COLO668 (cell line): ENCODE results near the gene EXOSC7.
"Not testable (repeated sequence)": the region's sequence is repeated elsewhere in the genome, so short reads cannot be mapped to it uniquely, and the experiment has no call there.

Experiments
- DNase-seq: peaks from one replicate; lab custom pipeline; 2025; ENCODE audit not compliant: unreplicated experiment; lab: John Stamatoyannopoulos, UW

Gene EXOSC7

GRCh38 chr3:44976002-44976815 is at the start of gene EXOSC7, which contains the start of gene ZDHHC3:
Gene EXOSC7, plus strand, starts transcription at chr3:44976244. Its CDS starts 34 bp downstream, at chr3:44976278.
Gene ZDHHC3, minus strand, starts transcription at chr3:44976174. Its CDS starts 16,738 bp downstream, at chr3:44959436.
- DNase-seq = peak; percentile 88

- DNase-seq = no peak
These were observed 49.1 kb upstream of the EXOSC7 start for GRCh38 chr3:44926921-44927320.

GRCh38 chr3:44927371-44927770 is 48.7 kb upstream of the EXOSC7 start:
- DNase-seq = no peak

GRCh38 chr3:44929782-44930181 is 46.3 kb upstream of the EXOSC7 start:
- no peak for DNase-seq

GRCh38 chr3:44930911-44931310 is 45.1 kb upstream of the EXOSC7 start:
- no peak for DNase-seq

- no peak for DNase-seq
These were observed 44.3 kb upstream of the EXOSC7 start for GRCh38 chr3:44931791-44932190.

- no peak for DNase-seq
These were observed 43.8 kb upstream of the EXOSC7 start for GRCh38 chr3:44932271-44932670.

- DNase-seq = no peak
These were observed 42.8 kb upstream of the EXOSC7 start for GRCh38 chr3:44932986-44933944.

GRCh38 chr3:44939581-44940036 is 36.4 kb upstream of the EXOSC7 start:
- DNase-seq = no peak

- DNase-seq = no peak
These were observed 33.7 kb upstream of the EXOSC7 start for GRCh38 chr3:44942202-44942921.

- no peak for DNase-seq
These were observed 27.8 kb upstream of the EXOSC7 start for GRCh38 chr3:44948239-44948638.

- DNase-seq = not testable (repeated sequence)
These were observed 26.3 kb upstream of the EXOSC7 start for GRCh38 chr3:44949770-44950169.

- DNase-seq = no peak
These were observed 25.7 kb upstream of the EXOSC7 start for GRCh38 chr3:44950275-44950734.

GRCh38 chr3:44952689-44953088 is 23.4 kb upstream of the EXOSC7 start:
- DNase-seq = no peak

GRCh38 chr3:44954304-44954703 is 21.7 kb upstream of the EXOSC7 start:
- DNase-seq = no peak

GRCh38 chr3:44954962-44955361 is 21.1 kb upstream of the EXOSC7 start:
- DNase-seq = no peak

- DNase-seq = no peak
These were observed 20.1 kb upstream of the EXOSC7 start for GRCh38 chr3:44955917-44956316.

GRCh38 chr3:44957986-44958385 is 18.1 kb upstream of the EXOSC7 start:
- no peak for DNase-seq

GRCh38 chr3:44958386-44958785 is 17.7 kb upstream of the EXOSC7 start:
- DNase-seq = no peak

GRCh38 chr3:44960387-44961026 is 15.5 kb upstream of the EXOSC7 start:
- DNase-seq = no peak
